ENCODE results near the gene CHI3L2.
"Not testable (repeated sequence)": the region's sequence is repeated elsewhere in the genome, so short reads cannot be mapped to it uniquely, and the experiment has no call there.

CHI3L2 gene

DNA sequence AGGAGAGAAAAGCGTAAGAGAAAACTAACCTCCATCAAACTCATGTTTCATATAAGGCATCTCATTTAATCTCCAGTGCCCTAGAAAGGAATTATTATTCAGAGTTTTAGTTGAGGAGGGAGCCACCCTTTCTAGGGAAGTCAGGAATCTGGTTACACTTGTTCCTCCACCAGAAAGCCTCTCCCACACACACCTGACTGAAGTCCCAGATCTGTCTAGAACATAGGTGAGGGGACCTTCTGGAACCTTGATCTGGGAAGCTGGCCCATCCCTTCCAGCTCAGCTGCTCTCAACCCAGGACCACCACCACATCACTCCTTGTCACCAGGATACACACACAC, 25.2 kb upstream of the CHI3L2 start:
- no peak for DNase-seq (ENCODE audit: low spot score)

DNA sequence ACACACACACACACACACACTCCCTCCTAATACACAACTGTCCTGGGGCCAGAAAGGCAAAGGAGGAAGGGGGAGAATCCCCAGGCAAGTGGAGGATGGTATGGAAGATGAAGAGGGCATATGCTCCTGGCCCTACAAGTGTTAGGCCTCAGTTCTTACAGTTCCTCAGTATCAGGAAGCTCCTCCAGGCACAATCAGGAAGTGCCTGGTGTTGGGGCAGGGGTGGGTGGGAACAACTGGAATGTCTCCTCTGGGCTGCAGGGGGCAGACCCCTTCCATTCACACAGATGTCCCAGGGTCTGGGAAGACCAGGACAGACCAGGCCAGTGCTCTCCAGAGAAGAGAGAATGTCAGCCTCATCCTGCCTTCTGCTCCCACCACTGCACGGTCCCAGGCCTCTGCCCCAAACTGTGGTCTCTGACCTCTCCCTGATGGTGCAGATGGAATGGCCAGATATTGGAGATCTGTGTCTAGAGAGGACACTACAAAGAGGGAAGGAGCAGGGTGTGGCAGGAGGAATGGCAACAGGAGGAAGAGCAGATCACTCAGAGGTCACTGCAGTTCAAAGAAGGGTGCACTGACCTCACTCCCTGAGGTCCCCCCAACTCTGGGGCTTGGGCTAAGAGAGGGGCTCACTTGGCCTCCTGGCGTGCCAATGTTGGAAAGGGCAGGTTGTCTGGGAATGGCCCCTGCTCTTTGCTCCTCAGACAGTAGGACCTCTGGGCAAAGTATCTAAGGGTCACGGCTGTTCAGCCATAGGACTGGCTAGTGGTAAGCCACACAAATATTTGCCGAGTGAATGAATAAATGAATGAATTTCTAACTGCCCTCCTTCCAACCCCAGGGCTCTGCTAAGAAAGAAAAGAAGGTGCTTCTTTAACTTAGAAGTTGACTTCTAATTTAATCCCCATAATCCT, 24.5 kb upstream of the CHI3L2 start:
- DNase-seq (ENCODE audit: low spot score), result no peak

GRCh38 chr1:111203681-111204200, 23.8 kb upstream of the CHI3L2 start:
- DNase-seq (ENCODE audit: low spot score), result peak; percentile 57

- no peak for DNase-seq (ENCODE audit: low spot score)
Measured at GRCh38 chr1:111204201-111204982, 23.1 kb upstream of the CHI3L2 start.

GRCh38 chr1:111204983-111205713, 22.4 kb upstream of the CHI3L2 start:
- no peak for DNase-seq (ENCODE audit: low spot score)

DNA sequence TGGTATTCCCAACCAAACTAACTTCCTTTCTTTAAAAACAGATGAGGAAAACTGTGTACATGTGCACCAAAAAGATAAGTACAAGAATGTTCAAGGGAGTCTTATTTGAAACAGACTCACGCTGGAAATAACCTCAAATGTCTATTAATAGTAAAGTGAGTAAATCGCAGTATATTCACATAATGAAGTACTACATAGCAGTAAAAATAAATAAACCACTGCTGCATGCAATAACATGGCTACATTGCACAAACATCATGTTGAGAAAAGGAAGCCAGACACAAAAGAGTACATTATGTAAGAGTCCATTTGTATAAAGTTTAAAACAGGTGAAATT, 21.8 kb upstream of the CHI3L2 start:
- DNase-seq (ENCODE audit: low spot score), result no peak

DNA sequence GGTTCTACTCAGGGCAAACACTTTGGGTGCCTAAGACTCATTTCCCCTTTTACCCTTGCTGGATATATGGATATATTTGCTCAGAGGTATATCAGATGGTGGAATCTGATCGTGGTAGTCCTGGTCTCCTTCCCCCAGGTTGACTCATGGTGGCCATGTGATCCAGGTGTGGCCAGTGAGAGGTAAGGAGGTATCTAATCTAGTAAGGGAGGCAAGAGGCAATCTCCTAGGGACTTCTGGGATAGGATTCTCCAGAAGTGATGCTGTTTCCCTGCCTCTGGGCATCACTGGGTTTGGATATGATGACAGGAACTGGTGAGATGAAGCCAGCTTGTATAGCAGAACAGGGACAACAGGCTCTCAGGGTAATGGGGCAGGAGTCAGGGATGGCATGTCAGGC, 18.6 kb upstream of the CHI3L2 start:
- DNase-seq (ENCODE audit: low spot score), result no peak

DNA sequence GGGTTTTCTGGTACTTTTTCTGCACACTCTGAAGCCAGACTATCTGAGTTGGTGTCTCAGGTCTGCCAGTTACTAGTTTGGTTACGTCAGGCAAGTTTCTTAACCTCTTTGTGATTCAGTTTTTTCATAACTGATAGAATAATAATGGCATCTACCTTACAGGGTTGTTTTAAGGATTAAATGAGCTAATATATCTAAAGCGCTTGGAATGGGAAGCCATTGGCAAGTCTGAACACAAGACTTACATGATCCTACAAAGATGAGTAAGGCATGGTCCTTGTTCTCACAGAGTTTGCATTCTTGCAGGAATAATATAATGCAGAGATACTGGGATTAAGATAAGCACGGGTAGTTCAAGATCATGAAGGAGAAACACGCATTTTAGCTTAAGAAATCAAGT, 17.9 kb upstream of the CHI3L2 start:
- DNase-seq (ENCODE audit: low spot score), result no peak

- no peak for DNase-seq (ENCODE audit: low spot score)
Measured at GRCh38 chr1:111211921-111212320, 15.6 kb upstream of the CHI3L2 start.

- DNase-seq (ENCODE audit: low spot score), result no peak
Measured at GRCh38 chr1:111212634-111213335, 14.7 kb upstream of the CHI3L2 start.

GRCh38 chr1:111213412-111213811, 14.1 kb upstream of the CHI3L2 start:
- DNase-seq (ENCODE audit: low spot score), result no peak

DNA sequence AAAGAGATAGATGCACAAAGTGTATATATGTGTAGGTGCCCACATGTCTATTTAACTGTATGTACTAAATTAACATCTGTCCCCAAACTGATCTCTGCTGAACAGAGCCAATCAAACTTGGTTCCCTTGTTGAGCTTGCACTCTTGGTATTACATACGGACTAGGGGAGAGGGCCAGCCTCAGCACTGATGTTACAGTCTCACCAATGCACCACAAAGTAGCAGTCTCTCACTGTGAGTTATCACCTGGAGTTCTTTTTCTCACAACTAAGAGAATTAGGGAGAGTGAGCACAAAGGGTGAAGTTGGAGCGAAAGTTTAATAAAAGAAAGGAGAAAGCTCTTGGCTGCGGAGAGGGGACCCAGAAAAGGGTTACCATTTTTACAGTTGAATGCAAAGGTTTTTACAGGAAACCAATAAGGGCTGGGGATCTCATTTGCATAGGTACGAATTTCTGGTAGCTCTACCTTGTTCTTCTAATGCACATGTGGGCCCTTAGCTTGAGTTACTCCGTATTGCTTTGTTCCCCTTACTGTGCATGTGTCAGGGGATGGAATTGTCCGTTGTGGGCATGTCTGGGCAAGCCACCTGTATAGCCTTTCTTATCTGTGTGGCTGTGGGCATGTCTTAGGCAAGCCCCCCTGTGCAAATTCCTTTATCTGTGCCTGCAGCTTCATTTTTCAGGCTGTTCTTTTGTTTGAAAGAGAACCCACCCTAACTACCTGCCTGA, 13.3 kb upstream of the CHI3L2 start:
- DNase-seq (ENCODE audit: low spot score), result no peak

DNA sequence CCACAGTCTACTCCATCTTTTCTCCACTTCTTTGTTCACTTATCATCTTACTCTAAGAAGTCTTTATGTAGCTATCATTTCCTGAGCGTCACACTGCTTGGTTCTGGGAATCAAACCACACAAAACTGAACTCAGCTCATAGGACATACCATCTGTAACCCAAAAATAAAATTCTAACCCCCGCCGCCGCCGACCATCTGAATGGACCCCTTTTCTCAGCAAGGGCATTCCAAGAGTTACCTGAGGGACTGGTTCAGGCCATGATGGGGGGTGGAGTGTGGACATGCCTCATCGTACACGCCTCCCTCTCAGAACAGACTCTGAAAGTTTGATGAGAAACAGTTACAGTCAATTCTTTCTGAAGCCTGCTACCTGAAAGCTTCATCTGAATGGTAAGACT, 12.6 kb upstream of the CHI3L2 start:
- DNase-seq (ENCODE audit: low spot score), result no peak

DNA sequence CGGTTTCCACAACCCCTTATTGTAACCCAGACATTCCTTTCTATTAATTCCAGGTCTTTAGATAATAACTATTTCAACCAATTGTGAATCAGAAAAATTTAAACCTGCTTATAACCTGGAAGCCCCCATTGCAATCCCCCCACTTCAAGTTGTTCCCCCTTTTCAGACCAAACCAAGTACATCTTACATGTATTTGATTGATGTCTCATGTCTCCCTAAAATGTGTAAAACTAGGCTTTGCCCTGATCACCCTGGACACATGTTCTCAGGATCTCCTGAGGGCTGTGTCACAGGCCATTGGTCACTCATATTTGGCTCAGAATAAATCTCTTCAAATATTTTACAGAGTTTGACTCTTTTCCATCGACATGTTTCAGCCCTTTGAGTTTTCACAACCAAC, 12.2 kb upstream of the CHI3L2 start:
- DNase-seq (ENCODE audit: low spot score), result not testable (repeated sequence)

DNA sequence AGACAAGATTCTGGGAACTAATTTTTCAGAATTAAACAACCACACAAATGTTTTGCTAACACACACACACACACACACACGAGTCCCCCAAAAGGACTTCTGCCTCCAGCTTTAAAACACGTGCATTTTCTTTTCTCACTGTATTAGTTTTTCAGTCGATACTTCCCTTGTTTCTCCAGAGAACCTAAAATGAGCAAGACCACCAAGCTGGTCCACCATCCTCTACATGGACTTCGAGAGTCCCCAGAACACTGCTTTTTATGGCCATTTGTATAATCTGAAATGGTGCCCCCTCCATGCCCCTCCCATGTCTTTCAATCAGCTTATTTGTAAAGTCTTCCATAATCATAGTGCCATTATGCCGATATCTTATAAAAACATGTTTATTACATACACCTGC, 10.8 kb upstream of the CHI3L2 start:
- DNase-seq (ENCODE audit: low spot score), result no peak

GRCh38 chr1:111217183-111217910, 10.2 kb upstream of the CHI3L2 start:
- DNase-seq (ENCODE audit: low spot score), result no peak

DNA sequence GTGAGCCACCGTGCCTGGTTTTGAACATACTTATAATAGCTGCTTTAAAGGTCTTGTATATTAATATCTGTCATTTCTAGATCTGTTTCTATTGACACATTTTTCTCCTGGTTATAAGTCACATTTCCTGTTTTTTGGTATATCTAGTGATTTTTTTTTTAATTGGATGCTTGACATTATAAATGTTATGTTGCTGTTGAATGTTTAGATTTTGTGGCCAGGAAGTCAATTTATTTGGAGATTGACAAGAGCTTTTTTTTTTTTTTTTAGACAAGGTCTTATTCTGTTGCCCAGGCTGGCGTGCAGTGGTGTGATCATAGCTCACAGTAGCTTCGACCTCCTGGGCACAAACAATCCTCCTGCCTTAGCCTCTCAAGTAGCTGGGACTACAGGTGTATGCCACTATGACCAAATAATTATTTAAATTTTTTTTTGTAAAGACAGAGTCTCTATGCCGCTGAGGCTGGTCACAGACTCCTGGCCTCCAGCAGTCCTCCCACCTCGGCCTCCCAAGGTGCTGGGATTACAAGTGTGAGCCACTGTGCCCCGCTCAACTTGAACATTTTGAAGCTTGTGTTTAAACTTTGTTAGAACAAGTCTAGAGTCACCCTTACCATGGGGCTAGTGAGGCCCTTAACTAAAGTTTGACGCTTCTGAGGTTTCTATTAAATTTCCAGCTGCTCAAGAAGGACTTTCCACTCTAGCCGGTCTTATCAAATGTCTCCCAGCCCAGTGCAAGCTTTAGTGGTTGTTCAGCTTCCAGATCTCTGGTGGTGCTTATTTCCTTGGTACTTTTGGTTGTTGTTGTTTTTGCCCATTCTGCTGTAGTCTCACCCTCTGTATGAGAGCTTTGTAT, 8.6 kb upstream of the CHI3L2 start:
- DNase-seq (ENCODE audit: low spot score), result no peak

DNA sequence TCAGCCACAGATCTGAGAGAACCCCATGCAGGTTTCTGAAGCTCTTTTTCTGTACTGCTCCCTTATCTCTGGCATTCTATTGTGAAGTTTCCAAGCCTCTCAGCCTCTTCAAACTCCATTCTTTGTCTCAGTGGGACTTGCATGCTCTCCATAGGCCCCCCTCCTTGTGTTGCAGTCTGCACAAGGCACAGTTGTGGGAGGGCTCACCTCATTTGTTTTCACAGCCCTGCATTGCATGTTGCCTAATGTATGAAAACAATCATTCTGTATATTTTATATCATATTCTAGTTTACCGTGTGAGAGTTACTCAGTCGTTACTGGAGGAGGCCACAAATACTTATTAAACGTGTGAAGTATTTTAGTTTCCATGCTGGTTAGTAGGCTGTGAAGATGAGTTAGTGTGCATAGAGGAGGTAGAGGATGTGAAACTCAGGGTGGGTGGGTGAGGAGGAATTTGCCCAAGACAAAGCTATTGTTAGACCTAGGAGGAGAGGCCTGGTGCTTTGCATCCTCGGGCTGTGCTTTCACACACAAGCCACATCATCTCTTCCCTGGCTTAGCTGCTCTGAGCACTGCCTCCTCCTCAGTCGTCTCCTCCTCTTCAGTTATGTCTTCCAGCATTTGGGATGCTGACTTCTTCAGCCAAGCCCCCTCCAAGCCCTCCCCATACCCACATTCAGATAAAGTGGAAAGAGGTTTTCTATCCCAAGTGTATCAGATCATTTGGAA, 7.8 kb upstream of the CHI3L2 start:
- peak; percentile 70 for DNase-seq (ENCODE audit: low spot score)
